Measurements from ENCODE around the gene PTPRN2. TPM values are rescaled to one million over a fixed set of nuclear protein-coding genes. Genes with fewer than 3 reads are reported as not detected.

Gene PTPRN2
- total and polyA plus RNA-seq, 2 donors (not counting 3 experiments of a cell fraction or from before 2014, with no cell fraction given) = 0.62 to 0.88 TPM

- no peak overlapping the region for H3K4me2 ChIP-seq (ENCODE audit: insufficient read depth, low read length)
- no peak overlapping the region for H3K27ac ChIP-seq (ENCODE audit: insufficient read depth, low read depth, low read length)
- POLR2A ChIA-PET = no interaction called here
- no peak overlapping the region for H2AFZ ChIP-seq (ENCODE audit: low read depth, low read length)
- dilution Hi-C loops (cut with MboI; ENCODE audit: extremely low pct_ligation_motif_present, low sequenced_read_pairs) = no loop called here
- no peaks in the 10 kb centered on the region for H3K27me3 ChIP-seq (ENCODE audit: control insufficient read depth in 2 of 2, insufficient read depth in 2 of 2, low read length in 2 of 2)
- no peak overlapping the region for H3K4me3 ChIP-seq (replicated peaks in 1 of 3; ENCODE audit: insufficient read depth in 1 of 3, low read depth in 1 of 3, low read length in 3 of 3)
- peaks cover 7% of the 10 kb centered on the region for H3K9me3 ChIP-seq (replicated peaks; ENCODE audit: control insufficient read depth, insufficient read depth, low read length)
- no peaks in the 10 kb centered on the region for H3K9me1 ChIP-seq (replicated peaks; ENCODE audit: control insufficient read depth, extremely low read depth, insufficient read depth, low read length)
- no peaks in the 10 kb centered on the region for H3K4me1 ChIP-seq (ENCODE audit: control insufficient read depth, extremely low read depth, insufficient read depth, low read length)
- TF ChIP-seq GATA2 (IDR thresholded peaks at IDR 0.05; ENCODE audit: insufficient read depth, insufficient read length, low read depth, low read length) (no peak), POLR2AphosphoS5 (IDR thresholded peaks at IDR 0.05; ENCODE audit: insufficient read depth, low read depth, low read length) (no peak), FOS (IDR thresholded peaks at IDR 0.05; ENCODE audit: borderline replicate concordance, insufficient read depth, low read length) (no peak), MYC (IDR thresholded peaks at IDR 0.05; ENCODE audit: low read depth, low read length) (no peak), EZH2 (IDR thresholded peaks at IDR 0.05; ENCODE audit: borderline replicate concordance, low read depth, low read length, severe bottlenecking) (no peak), JUN (IDR thresholded peaks at IDR 0.05; ENCODE audit: borderline replicate concordance, insufficient read depth, insufficient read length, low read depth) (no peak), POLR2A (IDR thresholded peaks at IDR 0.05; ENCODE audit: low read depth, low read length) (no peak)
- TF ChIP-seq, protein P1, sequence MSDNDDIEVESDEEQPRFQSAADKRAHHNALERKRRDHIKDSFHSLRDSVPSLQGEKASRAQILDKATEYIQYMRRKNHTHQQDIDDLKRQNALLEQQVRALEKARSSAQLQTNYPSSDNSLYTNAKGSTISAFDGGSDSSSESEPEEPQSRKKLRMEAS (IDR thresholded peaks at IDR 0.05; ENCODE audit: insufficient read depth, insufficient read length) = no peak
- TF ChIP-seq, protein P2, sequence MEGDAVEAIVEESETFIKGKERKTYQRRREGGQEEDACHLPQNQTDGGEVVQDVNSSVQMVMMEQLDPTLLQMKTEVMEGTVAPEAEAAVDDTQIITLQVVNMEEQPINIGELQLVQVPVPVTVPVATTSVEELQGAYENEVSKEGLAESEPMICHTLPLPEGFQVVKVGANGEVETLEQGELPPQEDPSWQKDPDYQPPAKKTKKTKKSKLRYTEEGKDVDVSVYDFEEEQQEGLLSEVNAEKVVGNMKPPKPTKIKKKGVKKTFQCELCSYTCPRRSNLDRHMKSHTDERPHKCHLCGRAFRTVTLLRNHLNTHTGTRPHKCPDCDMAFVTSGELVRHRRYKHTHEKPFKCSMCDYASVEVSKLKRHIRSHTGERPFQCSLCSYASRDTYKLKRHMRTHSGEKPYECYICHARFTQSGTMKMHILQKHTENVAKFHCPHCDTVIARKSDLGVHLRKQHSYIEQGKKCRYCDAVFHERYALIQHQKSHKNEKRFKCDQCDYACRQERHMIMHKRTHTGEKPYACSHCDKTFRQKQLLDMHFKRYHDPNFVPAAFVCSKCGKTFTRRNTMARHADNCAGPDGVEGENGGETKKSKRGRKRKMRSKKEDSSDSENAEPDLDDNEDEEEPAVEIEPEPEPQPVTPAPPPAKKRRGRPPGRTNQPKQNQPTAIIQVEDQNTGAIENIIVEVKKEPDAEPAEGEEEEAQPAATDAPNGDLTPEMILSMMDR (IDR thresholded peaks at IDR 0.05; ENCODE audit: extremely low read depth in 1 of 2, insufficient read depth in 1 of 2, low read depth in 1 of 2, low read length in 2 of 2) = no peak
- no peaks in the 10 kb centered on the region for H3K36me3 ChIP-seq (ENCODE audit: control insufficient read depth in 2 of 2, extremely low read depth in 1 of 2, insufficient read depth in 2 of 2, low read length in 2 of 2)
- no peaks in the 10 kb centered on the region for H3K79me2 ChIP-seq (ENCODE audit: control insufficient read depth, insufficient read depth, low read length)
- FAIRE-seq = no peak
- DNase-seq (ENCODE audit: low read depth, low spot score) = no peak
- no peaks in the 10 kb centered on the region for H4K20me1 ChIP-seq (replicated peaks; ENCODE audit: control insufficient read depth, extremely low read depth, insufficient read depth, low read length)
- no peak overlapping the region for H3K9ac ChIP-seq (replicated peaks; ENCODE audit: extremely low read depth, insufficient read depth, low read length)
- intact Hi-C loops (cut with micrococcal nuclease) = no loop called here
- CTCF ChIA-PET = no interaction called here
- BruUV-seq (replicated peaks) = no TSS peak
Measured at GRCh38 chr7:158533386-158534133, 54.1 kb downstream of the PTPRN2 start.

All from endothelial cell of umbilical vein (primary cell).